Stomach (tissue), 9 donors: Measurements from ENCODE around the gene CALN1. TPM values are rescaled to one million over a fixed set of nuclear protein-coding genes. Genes with fewer than 3 reads are reported as not detected.

Source experiments
- DNase-seq, 2 donors: peaks; one replicate each; pipeline versions ENCODE4 v3.0.0 to v3.0.0-alpha.2; 2013 to 2019
- H3K27ac ChIP-seq, 5 donors: fragments of 200-600 bp in 4 of 5; sonication (generic) in 4 of 5; one replicate each; pipeline ENCODE4 v1.5.1; 2013 to 2019; ENCODE audit warnings: mild to moderate bottlenecking in 1 of 5, moderate library complexity in 1 of 5
- H3K27me3 ChIP-seq, 3 donors: fragments of 200-600 bp; sonication (generic); one replicate each; pipeline ENCODE4 v1.5.1; 2017 to 2019; ENCODE audit warnings: mixed run types in 1 of 3
- H3K36me3 ChIP-seq, 4 donors: fragments of 200-600 bp; sonication (generic); 1 replicate in 3 of 4; 2 replicates in 1 of 4; pipeline ENCODE4 v1.5.1; 2016 to 2019
- H3K4me1 ChIP-seq, 4 donors: fragments of 200-600 bp; sonication (generic); one replicate each; pipeline ENCODE4 v1.5.1; 2016 to 2019
- H3K4me3 ChIP-seq, 4 donors: fragments of 200-600 bp; sonication (generic) in 3 of 4; one replicate each; pipeline ENCODE4 v1.5.1; 2016 to 2019; ENCODE audit warnings: mild to moderate bottlenecking in 1 of 4
- H3K9me3 ChIP-seq, 4 donors: fragments of 200-600 bp; sonication (generic); one replicate each; pipeline ENCODE4 v1.5.1; 2016 to 2019
- CTCF ChIP-seq, 7 experiments: fragments of 450-650 bp in 4 of 7; fragments of 200-600 bp in 3 of 7; sonication (generic) in 3 of 7; IDR thresholded peaks; one replicate each; pipeline ENCODE4 v1.5.1; 2016 to 2019; ENCODE audit warnings: antibody characterized with exemption in 7 of 7, control low read depth in 2 of 7, mild to moderate bottlenecking in 1 of 7
- EP300 ChIP-seq: sonication (generic); formaldehyde crosslinking; IDR thresholded peaks from one replicate; pipeline ENCODE4 v1.6.1; 2017; ENCODE audit warnings: antibody characterized with exemption
- POLR2A ChIP-seq, 4 donors: fragments of 450-650 bp; IDR thresholded peaks; one replicate each; pipeline ENCODE4 v1.6.1; 2016; ENCODE audit warnings: antibody characterized with exemption in 4 of 4, control low read depth in 2 of 4, mild to moderate bottlenecking in 1 of 4, moderate library complexity in 1 of 4
- POLR2AphosphoS5 ChIP-seq, 3 donors: sonication (generic); formaldehyde crosslinking; IDR thresholded peaks; one replicate each; pipeline ENCODE4 v1.6.1; 2016; ENCODE audit warnings: antibody characterized with exemption in 3 of 3
- WGBS, 5 donors: extraction: QIAGEN DNeasy Blood & Tissue Kit in 3 of 5; methylation state at CpG; one replicate each; pipeline versions ENCODE4 v1.1.5 to v1.1.7; 2013 to 2018; 5-methylcytosine and 5-hydroxymethylcytosine counted together
- intact Hi-C: fragments of 100-400 bp; cut with DNase I; formaldehyde crosslinking; loops from one replicate; pipeline ENCODE4 v1.15.1; 2023; ENCODE audit warnings: low total_unique reads
- polyA plus RNA-seq, 3 donors: library from polyadenylated mRNA; stranded (reverse); fragments of 200-250 nt; gene quantifications; one replicate each; pipeline ENCODE4 v1.2.3, GENCODE V29; 2013
- total RNA-seq, 5 donors: library from RNA; depleted of rRNA; stranded (reverse); fragments of >200 nt; gene quantifications; one replicate each; pipeline versions ENCODE4 v1.1.0 to v1.2.3, GENCODE V29; 2014 to 2016
- donor health status: healthy with polysubstance abuse.
- donor health status: Bipolar disorder and iron deficiency.
- donor health status: healthy.

Gene CALN1
- total and polyA plus RNA-seq, 8 donors: under 0.01 to 51.9 (median 0.37) TPM; not detected in 5

GRCh38 chr7:72391821-72392377, 20.2 kb downstream of the CALN1 start:
- Histone ChIP-seq H3K4me3 (no peak overlapping the region), H3K27me3 (no peaks in the 10 kb centered on the region), H3K27ac (no peak overlapping the region), H3K9me3 (no peaks in the 10 kb centered on the region), H3K36me3 (no peaks in the 10 kb centered on the region), H3K4me1 (no peaks in the 10 kb centered on the region)
- intact Hi-C loops: no loop called here
- 86 to 95% (median 90%) methylated on average over 7 of the region's 7 CpGs for WGBS, 5 donors
- TF ChIP-seq CTCF (IDR thresholded peaks at IDR 0.05): no peak
- no peak for DNase-seq

GRCh38 chr7:72386118-72386517, 26.0 kb downstream of the CALN1 start:
- TF ChIP-seq CTCF (IDR thresholded peaks at IDR 0.05) (no peak), POLR2AphosphoS5 (IDR thresholded peaks at IDR 0.05) (no peak), POLR2A (IDR thresholded peaks at IDR 0.05) (no peak), EP300 (no peak)
- no peak overlapping the region for H3K4me3 ChIP-seq
- no peak overlapping the region for H3K27ac ChIP-seq
- intact Hi-C loops: no loop called here
- no peak for DNase-seq
- peaks cover 0 to 14% (median 7%) of the 10 kb centered on the region in 4 donors for H3K9me3 ChIP-seq
- WGBS, 5 donors: 77 to 90% (median 85%) methylated on average over 3 of the region's 3 CpGs
- H3K27me3 ChIP-seq: no peaks in the 10 kb centered on the region
- H3K4me1 ChIP-seq: no peaks in the 10 kb centered on the region
- H3K36me3 ChIP-seq: no peaks in the 10 kb centered on the region

- WGBS, 5 donors: 84 to 95% (median 87%) methylated on average over 4 of the region's 4 CpGs
- Histone ChIP-seq H3K36me3 (no peaks in the 10 kb centered on the region), H3K27ac (no peak overlapping the region), H3K4me3 (no peak overlapping the region), H3K27me3 (no peaks in the 10 kb centered on the region), H3K4me1 (no peaks in the 10 kb centered on the region), H3K9me3 (no peaks in the 10 kb centered on the region)
- intact Hi-C loops: no loop called here
- no peak for TF ChIP-seq CTCF (IDR thresholded peaks at IDR 0.05)
- TF ChIP-seq POLR2A (IDR thresholded peaks at IDR 0.05): no peak
- TF ChIP-seq POLR2AphosphoS5 (IDR thresholded peaks at IDR 0.05): no peak
- no peak for TF ChIP-seq EP300
- DNase-seq: no peak
Measured at GRCh38 chr7:72362246-72362645, 49.9 kb downstream of the CALN1 start.

GRCh38 chr7:72345208-72345727, 66.9 kb downstream of the CALN1 start:
- 68 to 88% (median 79%) methylated on average over 1 of the region's 1 CpG for WGBS, 5 donors
- DNase-seq: no peak

More at GRCh38 chr7:72345208-72345727, 66.9 kb downstream of the CALN1 start:
- H3K4me3 ChIP-seq: no peak overlapping the region
- peaks cover 0 to 3% (median 0%) of the 10 kb centered on the region in 3 donors for H3K27me3 ChIP-seq
- no peaks in the 10 kb centered on the region for H3K9me3 ChIP-seq
- no peaks in the 10 kb centered on the region for H3K36me3 ChIP-seq
- TF ChIP-seq POLR2AphosphoS5 (IDR thresholded peaks at IDR 0.05): no peak
- TF ChIP-seq POLR2A (IDR thresholded peaks at IDR 0.05): no peak
- TF ChIP-seq CTCF (IDR thresholded peaks at IDR 0.05): no peak
- no peak for TF ChIP-seq EP300
- H3K4me1 ChIP-seq: no peaks in the 10 kb centered on the region
- intact Hi-C loops: no loop called here
- H3K27ac ChIP-seq: no peak overlapping the region
